GM20431 (cell line): ENCODE results near the gene RASGRP1.
"Not testable (repeated sequence)": the region's sequence is repeated elsewhere in the genome, so short reads cannot be mapped to it uniquely, and the experiment has no call there.

Experiments
- in situ Hi-C: fragments of 300-500 bp; cut with MseI, MboI; formaldehyde crosslinking; loops from one replicate; pipeline ENCODE4 v1.15.0; 2020; ENCODE audit warnings: low sequenced_read_pairs; ENCODE audit not compliant: unreplicated experiment

Gene RASGRP1

DNA sequence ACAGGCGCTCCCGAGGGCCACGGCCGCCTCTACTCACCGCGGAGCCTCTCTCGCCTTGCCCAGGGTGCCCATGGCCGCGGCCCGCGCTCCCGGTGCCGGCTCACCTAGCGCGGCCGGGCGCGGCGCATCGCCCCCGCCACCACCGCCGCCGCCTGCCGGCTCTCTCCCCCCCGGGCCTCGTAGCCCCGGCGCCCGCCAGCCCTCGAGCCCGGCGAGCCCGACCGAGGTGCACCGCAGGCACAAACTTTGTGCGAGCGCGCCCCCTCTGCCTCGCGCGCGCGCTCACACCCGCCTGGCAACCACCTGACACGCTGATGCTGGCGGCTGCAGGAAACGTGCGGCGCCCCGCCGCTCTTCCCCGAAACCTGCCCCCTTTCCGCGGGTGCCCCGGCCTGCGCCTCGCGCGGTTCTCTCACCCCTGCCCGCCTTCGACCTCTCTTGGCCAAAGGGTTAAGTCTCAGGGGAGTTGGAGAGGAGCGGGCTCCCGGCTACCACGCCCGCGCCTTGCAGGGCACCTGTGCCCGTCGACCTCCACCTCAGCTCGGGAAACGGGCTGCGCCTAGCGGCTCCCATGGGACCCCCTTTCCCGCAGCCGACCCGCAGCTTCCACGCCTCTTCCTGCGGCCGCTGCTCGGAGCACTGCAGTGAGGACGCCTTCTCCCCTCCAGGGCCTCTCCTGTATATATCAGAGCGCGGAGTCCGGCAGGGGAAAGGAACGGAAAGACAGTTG is at the start of gene RASGRP1:
Gene RASGRP1, minus strand, starts transcription at position 258 of the 730 bp plus-strand sequence. Its CDS starts 186 bp downstream, at position 72.
- in situ Hi-C loops = no loop called here

- in situ Hi-C loops = no loop called here
Observed at GRCh38 chr15:38613085-38613484, 48.5 kb upstream of the RASGRP1 start.

- in situ Hi-C loops = no loop called here
Observed at GRCh38 chr15:38612159-38612863, 47.7 kb upstream of the RASGRP1 start.

DNA sequence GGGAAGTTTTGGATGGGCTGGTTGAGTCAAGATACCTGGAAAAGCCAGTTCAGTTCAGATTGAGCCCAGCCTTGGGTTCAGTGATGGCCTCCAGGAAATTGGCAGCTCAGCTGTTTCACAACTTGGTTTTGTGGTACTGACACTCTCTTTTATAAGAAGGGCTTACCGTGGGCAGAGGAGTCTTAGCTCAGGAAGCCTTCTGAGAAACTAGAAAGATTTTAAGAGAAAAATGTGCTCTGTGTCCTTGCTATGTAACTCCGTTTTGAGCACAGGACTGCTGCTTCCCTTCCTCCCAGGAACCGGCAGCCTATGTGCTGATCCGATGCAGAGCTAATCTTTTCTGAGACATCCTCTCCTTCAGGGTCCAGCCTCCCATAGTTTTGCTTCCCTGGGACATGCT is 46.6 kb upstream of the RASGRP1 start:
- in situ Hi-C loops = no loop called here

DNA sequence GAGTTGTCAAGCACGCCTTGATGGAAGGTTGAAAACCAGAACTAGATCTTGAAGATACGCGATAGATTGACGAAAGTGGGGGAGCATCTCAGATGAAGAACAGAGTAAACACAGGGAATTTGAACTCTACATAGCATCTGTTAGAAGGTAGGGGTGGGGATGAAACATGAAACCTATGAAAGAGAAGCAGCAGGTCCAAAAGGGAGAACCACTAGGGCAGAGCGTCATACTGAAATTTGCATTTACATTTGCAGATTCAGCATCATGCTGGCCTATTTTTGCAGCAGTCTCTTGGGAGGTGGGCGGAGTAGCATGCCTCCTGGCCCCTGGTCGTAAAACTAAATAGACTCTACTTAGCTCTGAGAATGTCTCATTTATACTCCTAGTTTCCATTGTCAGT is 46.1 kb upstream of the RASGRP1 start:
- in situ Hi-C loops = no loop called here

DNA sequence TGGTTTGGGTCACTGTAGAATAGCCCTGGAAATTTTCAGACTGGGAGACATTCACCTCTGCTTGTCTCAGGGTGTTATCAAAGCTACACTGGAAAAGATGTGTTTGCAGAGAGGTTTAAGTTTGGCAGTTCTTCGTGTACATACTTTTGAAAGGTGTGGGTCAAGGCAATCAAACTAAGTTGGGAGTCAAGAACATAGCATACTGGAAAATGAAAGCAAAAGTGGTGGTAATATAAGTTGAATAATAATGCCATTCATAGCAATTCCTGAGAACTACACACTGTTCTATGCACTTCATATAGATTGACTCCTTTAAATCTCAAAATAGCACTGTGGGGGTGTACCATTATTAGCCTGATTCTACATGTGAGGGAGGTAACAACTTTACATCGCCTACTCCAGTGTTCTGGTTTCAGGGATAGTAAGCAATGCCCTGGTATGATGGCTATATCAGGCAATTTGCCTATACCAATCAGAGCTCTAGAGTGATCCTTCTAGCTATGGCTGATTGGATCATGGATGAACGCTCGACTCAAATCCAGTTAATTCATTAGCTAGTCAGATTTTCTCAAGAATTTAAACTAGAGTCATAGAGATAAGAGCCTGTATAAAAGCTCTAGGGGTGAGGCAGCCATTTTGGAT is 44.6 kb upstream of the RASGRP1 start:
- in situ Hi-C loops = no loop called here

- in situ Hi-C loops = no loop called here
Observed at GRCh38 chr15:38608682-38609081, 44.1 kb upstream of the RASGRP1 start.

- in situ Hi-C loops = no loop called here
Observed at GRCh38 chr15:38605744-38606143, 41.1 kb upstream of the RASGRP1 start.

DNA sequence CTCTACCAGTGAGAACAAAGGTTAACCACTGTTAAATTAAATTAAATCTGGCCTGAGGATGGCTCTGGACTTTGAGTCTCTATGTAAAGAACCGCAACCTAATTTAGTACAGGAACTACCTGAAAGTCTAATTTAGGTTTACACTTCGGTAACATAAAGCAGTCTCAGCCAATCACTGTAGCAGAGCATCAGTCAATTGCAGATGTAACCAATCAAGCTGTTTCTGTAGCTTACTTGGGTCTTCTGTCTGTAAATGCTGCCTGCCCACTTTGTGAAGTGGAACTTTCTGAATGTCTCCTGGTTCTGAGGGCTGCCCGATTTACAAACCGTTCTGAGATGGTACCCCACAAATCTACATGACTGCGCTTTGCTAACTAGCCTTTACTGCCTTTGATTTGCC is 39.1 kb upstream of the RASGRP1 start:
- in situ Hi-C loops = no loop called here

DNA sequence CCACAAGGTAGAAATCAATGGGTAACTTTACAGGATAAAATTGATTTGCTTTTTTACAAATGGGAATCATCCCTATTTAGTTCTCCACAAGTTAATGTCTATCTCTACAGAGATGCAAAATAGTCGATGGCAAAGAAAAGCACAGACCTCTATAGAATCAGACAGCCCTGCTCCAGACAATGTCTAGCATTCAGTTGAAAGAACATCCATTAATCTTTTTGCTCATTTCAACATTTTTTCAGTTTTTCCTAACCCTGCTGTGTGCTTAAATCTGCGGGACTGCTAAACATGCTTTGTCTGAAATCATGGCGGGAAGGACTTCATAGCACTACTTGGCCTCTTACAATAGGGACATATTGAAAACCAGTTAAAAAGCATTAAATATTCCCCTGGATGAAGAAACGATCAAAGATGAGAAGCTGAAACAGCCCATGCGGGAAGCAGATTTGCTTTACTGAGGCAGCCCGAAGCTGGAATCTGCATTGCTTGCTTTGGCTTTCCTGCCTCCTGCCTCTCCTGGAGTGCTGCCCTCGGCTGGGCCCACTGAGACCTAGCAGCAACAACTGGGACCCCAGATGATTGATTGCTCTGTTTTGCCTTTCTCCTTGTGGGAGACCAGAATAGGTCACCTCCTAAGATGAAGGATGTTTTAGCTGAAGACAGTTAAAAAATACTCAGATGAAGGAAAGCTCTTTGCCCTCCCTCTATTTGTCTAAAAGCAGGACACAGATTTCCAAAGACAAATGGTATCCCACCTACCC is 38.5 kb upstream of the RASGRP1 start:
- in situ Hi-C loops = no loop called here

GRCh38 chr15:38600236-38600635 is 35.6 kb upstream of the RASGRP1 start:
- in situ Hi-C loops = no loop called here

- in situ Hi-C loops = no loop called here
Observed at GRCh38 chr15:38598749-38599148, 34.1 kb upstream of the RASGRP1 start.

- in situ Hi-C loops = no loop called here
Observed at GRCh38 chr15:38597219-38597800, 32.7 kb upstream of the RASGRP1 start.

GRCh38 chr15:38593524-38593923 is 28.9 kb upstream of the RASGRP1 start:
- in situ Hi-C loops = no loop called here

GRCh38 chr15:38589502-38589901 is 24.9 kb upstream of the RASGRP1 start:
- in situ Hi-C loops = no loop called here

DNA sequence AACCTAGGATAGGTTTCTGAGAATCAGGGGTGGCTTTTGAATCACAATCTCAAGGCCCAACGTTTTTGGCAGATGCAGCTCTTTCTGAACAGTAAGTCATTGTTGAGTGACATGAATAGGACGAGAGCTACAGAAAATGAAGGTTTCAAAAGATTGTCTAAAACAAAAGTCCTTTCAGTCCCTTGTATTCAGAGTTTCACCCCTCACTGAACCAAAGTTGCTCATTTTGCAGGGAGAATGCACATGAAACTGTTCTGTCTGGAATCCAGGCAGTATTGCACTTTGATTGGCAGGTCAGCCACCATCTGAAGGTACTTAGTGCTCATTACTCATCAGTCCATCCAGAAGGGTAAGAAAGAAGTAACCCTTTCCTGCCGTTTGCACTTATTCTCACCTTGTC is 24.1 kb upstream of the RASGRP1 start:
- in situ Hi-C loops = no loop called here

DNA sequence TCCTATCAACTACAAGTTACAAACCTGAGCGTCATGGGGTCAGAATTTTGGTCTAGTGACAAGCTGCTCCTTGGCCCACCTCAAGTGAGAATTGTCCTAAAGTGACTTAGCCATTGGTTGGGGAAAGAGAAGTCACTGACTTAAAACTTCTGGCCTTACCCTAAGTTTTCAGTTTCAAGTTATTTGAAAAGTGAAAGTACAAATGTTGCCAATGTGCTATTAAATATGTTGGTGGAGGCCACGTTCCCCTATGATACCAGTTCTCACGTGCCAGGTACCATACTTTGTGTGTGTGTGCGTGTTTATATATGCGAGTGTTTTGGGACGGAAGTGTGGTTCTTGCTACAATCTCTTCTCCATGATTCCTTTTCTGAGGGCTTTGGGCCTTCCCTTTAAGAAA is 22.6 kb upstream of the RASGRP1 start:
- in situ Hi-C loops = no loop called here

GRCh38 chr15:38586005-38586404 is 21.4 kb upstream of the RASGRP1 start:
- in situ Hi-C loops = not testable (repeated sequence)

- in situ Hi-C loops = no loop called here
Observed at GRCh38 chr15:38578626-38579025, 14.0 kb upstream of the RASGRP1 start.

- in situ Hi-C loops = no loop called here
Observed at GRCh38 chr15:38577424-38577987, 12.9 kb upstream of the RASGRP1 start.
